GM18519 (cell line): ENCODE results near the gene LRRC59.
"Not testable (repeated sequence)": the region's sequence is repeated elsewhere in the genome, so short reads cannot be mapped to it uniquely, and the experiment has no call there.

Source experiments
- ATAC-seq: cut with Tn5 transposase; IDR thresholded peaks from one replicate; pipeline ENCODE4 v1.9.1; 2021; ENCODE audit warnings: mild to moderate bottlenecking, moderate library complexity; ENCODE audit not compliant: unreplicated experiment, low FRiP score

The LRRC59 gene

GRCh38 chr17:50424996-50425681 is 27.8 kb upstream of the LRRC59 start:
- ATAC-seq = no peak

GRCh38 chr17:50424246-50424995 is 27.1 kb upstream of the LRRC59 start:
- no peak for ATAC-seq

GRCh38 chr17:50423553-50424159 is 26.3 kb upstream of the LRRC59 start:
- no peak for ATAC-seq

GRCh38 chr17:50422738-50423137 is 25.4 kb upstream of the LRRC59 start:
- no peak for ATAC-seq

- no peak for ATAC-seq
Measured at GRCh38 chr17:50421308-50422051, 24.2 kb upstream of the LRRC59 start.

GRCh38 chr17:50420419-50421112 is 23.2 kb upstream of the LRRC59 start:
- ATAC-seq = no peak

- ATAC-seq = not testable (repeated sequence)
Measured at GRCh38 chr17:50419577-50419976, 22.3 kb upstream of the LRRC59 start.

- no peak for ATAC-seq
Measured at GRCh38 chr17:50414808-50415207, 17.5 kb upstream of the LRRC59 start.

- no peak for ATAC-seq
Measured at GRCh38 chr17:50412188-50412732, 14.9 kb upstream of the LRRC59 start.

- no peak for ATAC-seq
Measured at GRCh38 chr17:50407921-50408320, 10.6 kb upstream of the LRRC59 start.

- ATAC-seq = no peak
Measured at GRCh38 chr17:50406578-50406977, 9.3 kb upstream of the LRRC59 start.

- not testable (repeated sequence) for ATAC-seq
Measured at GRCh38 chr17:50405351-50405750, 8.0 kb upstream of the LRRC59 start.

- not testable (repeated sequence) for ATAC-seq
Measured at GRCh38 chr17:50399591-50399990, 2.3 kb upstream of the LRRC59 start.

- ATAC-seq = not testable (repeated sequence)
Measured at GRCh38 chr17:50398672-50399071, 1.3 kb upstream of the LRRC59 start.

- ATAC-seq = no peak
Measured at GRCh38 chr17:50397919-50398285, 579 bp upstream of the LRRC59 start.

- ATAC-seq = no peak
Measured at GRCh38 chr17:50396261-50397110, 837 bp downstream of the LRRC59 start.

GRCh38 chr17:50394711-50395110 is 2.6 kb downstream of the LRRC59 start:
- no peak for ATAC-seq

GRCh38 chr17:50393700-50394099 is 3.6 kb downstream of the LRRC59 start:
- ATAC-seq = no peak

- no peak for ATAC-seq
Measured at GRCh38 chr17:50392621-50393020, 4.7 kb downstream of the LRRC59 start.
